Stomach (tissue), 9 donors: ENCODE results near the gene P3H1. TPM values are rescaled to one million over a fixed set of nuclear protein-coding genes. Genes with fewer than 3 reads are reported as not detected.
A peak's percentile ranks its signal among the peaks of the same experiment; 100 is the strongest.

ENCODE experiments used
- DNase-seq, 2 donors: peaks; one replicate each; pipeline versions ENCODE4 v3.0.0 to v3.0.0-alpha.2; 2013 to 2019
- H3K27ac ChIP-seq, 5 donors: fragments of 200-600 bp in 4 of 5; sonication (generic) in 4 of 5; one replicate each; pipeline ENCODE4 v1.5.1; 2013 to 2019; ENCODE audit warnings: mild to moderate bottlenecking in 1 of 5, moderate library complexity in 1 of 5
- H3K27me3 ChIP-seq, 3 donors: fragments of 200-600 bp; sonication (generic); one replicate each; pipeline ENCODE4 v1.5.1; 2017 to 2019; ENCODE audit warnings: mixed run types in 1 of 3
- H3K36me3 ChIP-seq, 4 donors: fragments of 200-600 bp; sonication (generic); 1 replicate in 3 of 4; 2 replicates in 1 of 4; pipeline ENCODE4 v1.5.1; 2016 to 2019
- H3K4me1 ChIP-seq, 4 donors: fragments of 200-600 bp; sonication (generic); one replicate each; pipeline ENCODE4 v1.5.1; 2016 to 2019
- H3K4me3 ChIP-seq, 4 donors: fragments of 200-600 bp; sonication (generic) in 3 of 4; one replicate each; pipeline ENCODE4 v1.5.1; 2016 to 2019; ENCODE audit warnings: mild to moderate bottlenecking in 1 of 4
- H3K9me3 ChIP-seq, 4 donors: fragments of 200-600 bp; sonication (generic); one replicate each; pipeline ENCODE4 v1.5.1; 2016 to 2019
- CTCF ChIP-seq, 7 experiments: fragments of 450-650 bp in 4 of 7; fragments of 200-600 bp in 3 of 7; sonication (generic) in 3 of 7; IDR thresholded peaks; one replicate each; pipeline ENCODE4 v1.5.1; 2016 to 2019; ENCODE audit warnings: antibody characterized with exemption in 7 of 7, control low read depth in 2 of 7, mild to moderate bottlenecking in 1 of 7
- EP300 ChIP-seq: sonication (generic); formaldehyde crosslinking; IDR thresholded peaks from one replicate; pipeline ENCODE4 v1.6.1; 2017; ENCODE audit warnings: antibody characterized with exemption
- POLR2A ChIP-seq, 4 donors: fragments of 450-650 bp; IDR thresholded peaks; one replicate each; pipeline ENCODE4 v1.6.1; 2016; ENCODE audit warnings: antibody characterized with exemption in 4 of 4, control low read depth in 2 of 4, mild to moderate bottlenecking in 1 of 4, moderate library complexity in 1 of 4
- POLR2AphosphoS5 ChIP-seq, 3 donors: sonication (generic); formaldehyde crosslinking; IDR thresholded peaks; one replicate each; pipeline ENCODE4 v1.6.1; 2016; ENCODE audit warnings: antibody characterized with exemption in 3 of 3
- WGBS, 5 donors: extraction: QIAGEN DNeasy Blood & Tissue Kit in 3 of 5; methylation state at CpG; one replicate each; pipeline versions ENCODE4 v1.1.5 to v1.1.7; 2013 to 2018; 5-methylcytosine and 5-hydroxymethylcytosine counted together
- intact Hi-C: fragments of 100-400 bp; cut with DNase I; formaldehyde crosslinking; loops from one replicate; pipeline ENCODE4 v1.15.1; 2023; ENCODE audit warnings: low total_unique reads
- polyA plus RNA-seq, 3 donors: library from polyadenylated mRNA; stranded (reverse); fragments of 200-250 nt; gene quantifications; one replicate each; pipeline ENCODE4 v1.2.3, GENCODE V29; 2013
- total RNA-seq, 5 donors: library from RNA; depleted of rRNA; stranded (reverse); fragments of >200 nt; gene quantifications; one replicate each; pipeline versions ENCODE4 v1.1.0 to v1.2.3, GENCODE V29; 2014 to 2016
- donor health status: healthy with polysubstance abuse.
- donor health status: Bipolar disorder and iron deficiency.
- donor health status: healthy.

Gene P3H1
- total and polyA plus RNA-seq, 8 donors: 5.0 to 78.2 (median 22.3) TPM

DNA sequence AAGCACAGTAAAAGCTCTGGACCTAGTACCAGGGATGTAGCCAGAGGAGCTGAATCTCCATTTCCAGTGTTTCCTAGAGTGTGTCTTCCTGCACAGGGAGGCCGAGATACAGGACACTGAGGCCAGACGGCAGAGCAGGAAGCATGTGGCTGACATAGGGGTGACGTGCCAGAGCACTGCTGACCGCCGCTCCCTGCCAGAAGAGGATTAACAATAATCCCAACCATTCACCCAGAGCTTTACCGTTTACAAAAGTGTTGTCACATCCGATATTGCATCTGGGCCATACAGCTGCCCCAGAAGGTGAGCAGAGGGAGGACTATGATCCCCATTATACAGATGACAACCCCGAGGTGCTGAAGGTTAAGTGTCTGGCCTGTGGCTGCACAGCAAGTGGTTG is 21.0 kb downstream of the P3H1 start:
- WGBS, 5 donors: 55 to 84% (median 74%) methylated on average over 8 of the region's 8 CpGs
- Histone ChIP-seq H3K36me3 (peaks cover 7 to 51% (median 48%) of the 10 kb centered on the region in 4 donors), H3K27ac (peak overlapping the region in 1 of 5 donors; percentile 34), H3K4me3 (no peak overlapping the region), H3K27me3 (no peaks in the 10 kb centered on the region), H3K9me3 (no peaks in the 10 kb centered on the region), H3K4me1 (no peaks in the 10 kb centered on the region)
- intact Hi-C loops: loop anchor here (10.0 kb wide), 2 partner anchors 171 to 601 kb away; no protein-coding TSS in a partner anchor
- no peak for DNase-seq
- TF ChIP-seq CTCF (IDR thresholded peaks at IDR 0.05) (no peak), EP300 (no peak), POLR2AphosphoS5 (IDR thresholded peaks at IDR 0.05) (no peak), POLR2A (IDR thresholded peaks at IDR 0.05) (no peak)

DNA sequence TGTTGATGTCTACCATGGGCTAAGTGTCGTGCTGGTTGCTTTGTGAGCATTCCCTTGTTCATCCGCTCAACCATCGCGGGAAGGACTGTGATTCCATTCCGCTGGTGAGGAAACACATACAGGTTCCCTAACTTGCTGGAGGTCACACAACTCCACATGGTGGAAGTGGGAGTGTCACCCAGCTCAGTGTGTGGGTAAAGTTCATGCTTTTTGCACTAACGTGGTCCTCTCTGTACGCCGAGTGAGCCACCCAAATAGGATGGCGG is 22.7 kb downstream of the P3H1 start:
- Histone ChIP-seq H3K4me1 (peaks cover 0 to 5% (median 0%) of the 10 kb centered on the region in 4 donors), H3K27ac (no peak overlapping the region), H3K9me3 (no peaks in the 10 kb centered on the region), H3K27me3 (no peaks in the 10 kb centered on the region), H3K36me3 (peaks cover 0 to 36% (median 33%) of the 10 kb centered on the region in 4 donors), H3K4me3 (no peak overlapping the region)
- TF ChIP-seq EP300 (no peak), POLR2A (IDR thresholded peaks at IDR 0.05) (no peak), POLR2AphosphoS5 (IDR thresholded peaks at IDR 0.05) (no peak), CTCF (IDR thresholded peaks at IDR 0.05) (no peak)
- WGBS, 5 donors: 86 to 93% (median 91%) methylated on average over 9 of the region's 9 CpGs
- DNase-seq: no peak
- intact Hi-C loops: loop anchor here (10.0 kb wide), 2 partner anchors 169 to 599 kb away; no protein-coding TSS in a partner anchor

- TF ChIP-seq POLR2AphosphoS5 (IDR thresholded peaks at IDR 0.05) (no peak), EP300 (no peak), CTCF (IDR thresholded peaks at IDR 0.05) (no peak), POLR2A (IDR thresholded peaks at IDR 0.05) (no peak)
- DNase-seq: no peak
- Histone ChIP-seq H3K4me3 (no peak overlapping the region), H3K4me1 (peaks cover 0 to 5% (median 0%) of the 10 kb centered on the region in 4 donors), H3K9me3 (no peaks in the 10 kb centered on the region), H3K27ac (no peak overlapping the region), H3K36me3 (peaks cover 0 to 30% (median 27%) of the 10 kb centered on the region in 4 donors), H3K27me3 (no peaks in the 10 kb centered on the region)
- intact Hi-C loops: loop anchor here (10.0 kb wide), 2 partner anchors 169 to 599 kb away; no protein-coding TSS in a partner anchor
- 76 to 82% (median 78%) methylated on average over 21 of the region's 21 CpGs for WGBS, 5 donors
Measured at GRCh38 chr1:42743317-42744147, 23.3 kb downstream of the P3H1 start.

DNA sequence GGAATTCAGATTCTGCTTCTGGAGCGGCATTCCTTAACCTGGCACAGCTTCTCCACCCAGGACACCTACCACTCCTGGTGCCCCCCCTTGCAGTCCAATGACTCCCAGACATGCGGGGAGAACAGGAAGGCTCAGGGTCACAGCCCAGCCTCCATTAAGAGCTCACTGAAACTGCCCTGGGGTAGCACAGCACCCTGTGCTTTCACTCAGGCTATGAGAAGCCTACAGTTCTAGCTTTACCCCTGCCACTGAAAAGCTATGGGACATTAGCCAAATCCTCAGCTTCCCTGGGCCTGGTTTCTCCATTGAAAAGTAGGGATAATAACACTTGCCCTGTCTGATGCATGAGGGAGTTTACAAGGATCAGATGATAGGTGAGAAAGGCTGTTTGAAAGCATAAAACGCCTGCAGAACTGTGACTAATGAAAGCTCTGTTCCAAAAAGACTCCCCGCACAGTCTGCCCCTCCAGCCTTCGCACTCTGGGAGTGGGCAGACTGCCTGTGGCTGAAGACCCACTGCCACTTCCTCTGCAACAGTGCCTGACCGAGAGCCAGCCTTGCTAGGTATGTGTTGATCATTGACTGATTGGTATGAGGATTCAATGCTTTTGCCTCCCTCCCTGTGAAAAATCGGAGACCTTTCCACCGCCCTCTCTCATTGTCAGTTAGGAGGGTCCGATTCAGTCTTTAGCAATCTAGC is 24.1 kb downstream of the P3H1 start:
- peaks cover 0 to 5% (median 0%) of the 10 kb centered on the region in 4 donors for H3K4me1 ChIP-seq
- no peak for DNase-seq
- intact Hi-C loops: loop anchor here (10.0 kb wide), 2 partner anchors 168 to 598 kb away; no protein-coding TSS in a partner anchor
- peaks cover 0 to 23% (median 20%) of the 10 kb centered on the region in 4 donors for H3K36me3 ChIP-seq
- 84 to 91% (median 86%) methylated on average over 9 of the region's 9 CpGs for WGBS, 5 donors
- TF ChIP-seq CTCF (IDR thresholded peaks at IDR 0.05) (no peak), POLR2AphosphoS5 (IDR thresholded peaks at IDR 0.05) (no peak), POLR2A (IDR thresholded peaks at IDR 0.05) (no peak), EP300 (no peak)
- H3K27ac ChIP-seq: no peak overlapping the region
- H3K4me3 ChIP-seq: no peak overlapping the region
- H3K9me3 ChIP-seq: no peaks in the 10 kb centered on the region
- H3K27me3 ChIP-seq: no peaks in the 10 kb centered on the region
